CD4-positive, alpha-beta memory T cell (primary cell): ENCODE measurements around the gene PAX7. TPM values are rescaled to one million over a fixed set of nuclear protein-coding genes. Genes with fewer than 3 reads are reported as not detected.

Source experiments
- CTCF ChIA-PET: fragments of 350-600 bp; sonication (Branson Sonifier 250); formaldehyde crosslinking; loops from one replicate; lab custom pipeline; 2021; ENCODE audit warnings: inconsistent platforms; ENCODE audit not compliant: partially characterized antibody; lab: Charles Lee
- POLR2A ChIA-PET: fragments of 350-600 bp; sonication (Branson Sonifier 250); formaldehyde crosslinking; loops from one replicate; lab custom pipeline; 2021; ENCODE audit not compliant: partially characterized antibody; lab: Charles Lee
- DNase-seq, 5 donors: peaks; one replicate each; pipeline versions ENCODE4 v3.0.0 to v3.0.0-alpha.2; 2020 to 2022; ENCODE audit warnings: mixed read lengths in 1 of 5
- H3K27ac ChIP-seq: one replicate; pipeline ENCODE4 v1.7.0; 2013; ENCODE audit warnings: low read depth, low read length
- H3K27me3 ChIP-seq: 2 replicates; pipeline ENCODE4 v1.7.0; 2013; ENCODE audit warnings: mild to moderate bottlenecking, low read length, moderate library complexity; ENCODE audit not compliant: insufficient read depth
- H3K36me3 ChIP-seq: 2 replicates; pipeline ENCODE4 v1.7.0; 2013; ENCODE audit warnings: mild to moderate bottlenecking, low read length, moderate library complexity; ENCODE audit not compliant: insufficient read depth
- H3K4me1 ChIP-seq: 2 replicates; pipeline ENCODE4 v1.7.0; 2013; ENCODE audit warnings: mild to moderate bottlenecking, low read length, moderate library complexity; ENCODE audit not compliant: insufficient read depth
- H3K4me3 ChIP-seq, 2 donors: one replicate each; pipeline ENCODE4 v1.7.0; 2013; ENCODE audit warnings: low read length in 2 of 2, mild to moderate bottlenecking in 1 of 2
- H3K9me3 ChIP-seq, 2 donors: one replicate each; pipeline ENCODE4 v1.7.0; 2013; ENCODE audit warnings: low read length in 2 of 2, control low read depth in 1 of 2; ENCODE audit not compliant: control insufficient read depth in 1 of 2
- H3K27ac Mint-ChIP-seq, 7 donors: one replicate each; pipeline ENCODE4 v1.8.0; 2020 to 2021; ENCODE audit warnings: mixed read lengths in 7 of 7, mild to moderate bottlenecking in 6 of 7, inconsistent platforms in 3 of 7, moderate library complexity in 3 of 7
- H3K27me3 Mint-ChIP-seq, 2 donors: one replicate each; pipeline ENCODE4 v1.8.0; 2020 to 2021; ENCODE audit warnings: mixed read lengths in 2 of 2
- H3K36me3 Mint-ChIP-seq, 2 donors: one replicate each; pipeline ENCODE4 v1.8.0; 2020 to 2021; ENCODE audit warnings: mixed read lengths in 2 of 2, inconsistent platforms in 1 of 2, mild to moderate bottlenecking in 1 of 2
- H3K4me1 Mint-ChIP-seq, 4 donors: one replicate each; pipeline ENCODE4 v1.8.0; 2020 to 2021; ENCODE audit warnings: mixed read lengths in 4 of 4, mild to moderate bottlenecking in 1 of 4
- H3K4me3 Mint-ChIP-seq, 8 donors: one replicate each; pipeline ENCODE4 v1.8.0; 2020 to 2021; ENCODE audit warnings: mixed read lengths in 8 of 8, mild to moderate bottlenecking in 7 of 8, moderate library complexity in 6 of 8, inconsistent platforms in 3 of 8
- H3K9me3 Mint-ChIP-seq, 8 donors: one replicate each; pipeline ENCODE4 v1.8.0; 2020 to 2021; ENCODE audit warnings: mixed read lengths in 8 of 8, mild to moderate bottlenecking in 5 of 8, inconsistent platforms in 3 of 8, moderate library complexity in 1 of 8
- intact Hi-C: fragments of 100-400 bp; cut with micrococcal nuclease; formaldehyde crosslinking; loops from one replicate; pipeline ENCODE4 v1.15.1; 2023
- polyA plus RNA-seq, 2 donors: library from polyadenylated mRNA; unstranded; fragments of 300-500 nt; fragmentation: Illumina TruSeq; gene quantifications; one replicate each; pipeline ENCODE4 v1.2.3, GENCODE V29; 2021
- total RNA-seq, 2 experiments: library from RNA; stranded (reverse); gene quantifications; one replicate each; pipeline ENCODE4 v1.2.3, GENCODE V29; 2021

PAX7 gene
- total and polyA plus RNA-seq, 4 experiments from 2014 or later, result not detected

DNA sequence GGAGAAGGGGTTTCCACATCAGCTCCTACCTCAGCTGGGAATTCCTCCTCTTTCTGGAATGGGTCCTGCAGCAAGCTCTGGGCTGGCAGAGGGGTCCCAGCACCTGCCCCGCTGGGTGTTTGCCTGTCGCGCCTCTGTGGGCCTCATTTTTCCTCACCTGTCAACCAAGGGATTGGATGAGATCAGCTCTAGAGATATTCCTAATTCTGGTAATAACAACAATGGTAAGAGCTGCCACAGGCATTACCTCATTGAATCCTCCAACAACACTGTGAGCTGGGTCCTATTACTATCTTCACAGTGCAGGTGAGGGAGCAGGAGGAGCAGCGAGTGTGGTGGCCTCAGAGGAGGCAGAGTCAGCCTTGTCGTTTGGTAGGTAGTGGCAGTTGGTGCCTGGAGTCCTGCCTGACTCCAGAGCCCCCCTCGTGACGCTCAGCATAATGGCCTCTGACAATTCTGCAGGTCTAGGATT, 23.3 kb upstream of the PAX7 start:
- ChIA-PET POLR2A (no interaction called here), CTCF (no interaction called here)
- H3K27ac Mint-ChIP-seq, result no peak overlapping the region
- intact Hi-C loops, result no loop called here
- no peak overlapping the region for H3K4me3 Mint-ChIP-seq
- peaks cover 0 to 4% (median 0%) of the 10 kb centered on the region in 8 donors for H3K9me3 Mint-ChIP-seq
- Histone ChIP-seq H3K27me3 (no peaks in the 10 kb centered on the region), H3K27ac (no peak overlapping the region), H3K4me3 (no peak overlapping the region), H3K36me3 (no peaks in the 10 kb centered on the region), H3K4me1 (no peaks in the 10 kb centered on the region), H3K9me3 (no peaks in the 10 kb centered on the region)
- no peaks in the 10 kb centered on the region for H3K4me1 Mint-ChIP-seq
- no peak for DNase-seq
- H3K36me3 Mint-ChIP-seq, result no peaks in the 10 kb centered on the region
- H3K27me3 Mint-ChIP-seq, result peaks cover 7 to 13% of the 10 kb centered on the region in 2 donors

DNA sequence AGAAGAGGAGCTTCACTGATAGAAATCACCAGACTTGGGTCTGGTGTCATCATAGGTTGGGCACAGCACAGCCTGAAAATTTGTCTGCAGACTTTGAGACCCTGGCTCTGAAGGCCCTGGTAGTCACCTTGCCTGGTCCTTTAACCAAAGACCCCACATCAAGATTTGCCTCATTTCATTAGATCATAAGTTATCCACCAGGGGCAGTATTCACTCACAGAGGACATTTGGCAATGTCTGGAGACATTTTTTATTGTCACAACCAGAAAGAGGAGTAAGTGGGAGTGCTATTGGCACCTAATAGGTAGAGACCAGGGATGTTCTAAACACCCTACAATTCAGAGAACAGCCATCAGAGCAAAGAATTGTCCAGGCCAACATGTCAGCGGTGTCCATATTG, 22.1 kb upstream of the PAX7 start:
- Mint-ChIP-seq H3K4me1 (no peaks in the 10 kb centered on the region), H3K9me3 (peaks cover 0 to 4% (median 0%) of the 10 kb centered on the region in 8 donors), H3K27ac (no peak overlapping the region), H3K36me3 (no peaks in the 10 kb centered on the region), H3K27me3 (peaks cover 7 to 13% of the 10 kb centered on the region in 2 donors), H3K4me3 (no peak overlapping the region)
- Histone ChIP-seq H3K9me3 (no peaks in the 10 kb centered on the region), H3K4me3 (no peak overlapping the region), H3K27me3 (no peaks in the 10 kb centered on the region), H3K36me3 (no peaks in the 10 kb centered on the region), H3K4me1 (no peaks in the 10 kb centered on the region), H3K27ac (no peak overlapping the region)
- ChIA-PET POLR2A (no interaction called here), CTCF (interaction anchor here (1.0 to 1.3 kb wide), 2 partner anchors 72 to 74 kb away, joined by 3 read pairs; no protein-coding TSS in a partner anchor)
- no peak for DNase-seq
- intact Hi-C loops, result no loop called here

DNA sequence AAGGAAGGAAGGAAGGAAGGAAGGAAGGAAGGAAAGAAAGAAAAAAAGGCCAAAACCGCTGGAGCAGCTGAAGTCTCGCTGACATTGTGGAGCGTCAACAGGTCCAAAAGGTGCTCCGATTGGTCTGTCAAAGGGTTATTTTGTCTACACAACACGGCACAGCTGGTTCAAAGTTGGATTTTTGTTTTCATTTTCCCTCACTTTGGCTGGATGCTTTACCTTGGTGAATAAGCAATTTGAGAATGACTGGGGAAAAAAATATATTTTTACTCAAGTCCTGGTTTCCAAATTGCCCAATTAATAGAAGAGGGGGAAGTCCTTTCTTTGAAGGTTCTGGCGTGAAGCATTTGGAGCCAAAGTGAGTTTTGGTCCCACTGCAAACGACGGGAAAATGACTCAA, 19.3 kb upstream of the PAX7 start:
- POLR2A ChIA-PET, result no interaction called here
- no peak overlapping the region for H3K27ac ChIP-seq

DNA sequence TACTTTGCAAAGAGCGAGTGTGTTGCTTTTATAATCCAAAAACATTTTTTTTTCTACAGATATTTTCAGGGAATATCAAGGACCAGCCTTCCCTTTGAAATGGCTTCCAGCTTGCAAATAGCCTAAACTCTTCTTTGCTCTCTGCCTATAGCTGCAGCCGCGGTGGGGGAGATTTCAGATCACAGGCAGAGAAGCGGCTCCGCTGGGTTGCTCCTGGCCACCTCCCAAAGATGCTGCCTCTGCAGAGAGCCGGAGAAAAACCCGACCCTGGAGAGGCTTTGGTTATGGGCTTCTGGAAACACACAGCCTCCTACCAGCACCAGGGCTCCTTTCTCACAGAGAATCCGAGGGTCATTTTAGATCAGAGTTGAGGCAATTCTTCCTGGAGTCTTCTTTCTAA, 18.6 kb upstream of the PAX7 start:
- Mint-ChIP-seq H3K4me1 (no peaks in the 10 kb centered on the region), H3K27me3 (peaks cover 14 to 15% of the 10 kb centered on the region in 2 donors), H3K4me3 (no peak overlapping the region), H3K27ac (no peak overlapping the region), H3K36me3 (no peaks in the 10 kb centered on the region), H3K9me3 (peaks cover 0 to 3% (median 0%) of the 10 kb centered on the region in 8 donors)
- Histone ChIP-seq H3K27me3 (no peaks in the 10 kb centered on the region), H3K9me3 (no peaks in the 10 kb centered on the region), H3K36me3 (no peaks in the 10 kb centered on the region), H3K4me1 (no peaks in the 10 kb centered on the region), H3K27ac (no peak overlapping the region), H3K4me3 (no peak overlapping the region)
- intact Hi-C loops, result no loop called here
- ChIA-PET CTCF (no interaction called here), POLR2A (no interaction called here)
- DNase-seq, result no peak

More for the DNA sequence above, 19.3 kb upstream of the PAX7 start:
- peaks cover 0 to 3% (median 0%) of the 10 kb centered on the region in 8 donors for H3K9me3 Mint-ChIP-seq
- intact Hi-C loops, result no loop called here
- H3K36me3 Mint-ChIP-seq, result no peaks in the 10 kb centered on the region
- Histone ChIP-seq H3K4me3 (no peak overlapping the region), H3K36me3 (no peaks in the 10 kb centered on the region), H3K4me1 (no peaks in the 10 kb centered on the region), H3K9me3 (no peaks in the 10 kb centered on the region), H3K27me3 (no peaks in the 10 kb centered on the region)
- peaks cover 13 to 14% of the 10 kb centered on the region in 2 donors for H3K27me3 Mint-ChIP-seq
- H3K4me3 Mint-ChIP-seq, result no peak overlapping the region
- CTCF ChIA-PET, result no interaction called here
- no peak overlapping the region for H3K27ac Mint-ChIP-seq
- DNase-seq, result no peak
- H3K4me1 Mint-ChIP-seq, result no peaks in the 10 kb centered on the region

DNA sequence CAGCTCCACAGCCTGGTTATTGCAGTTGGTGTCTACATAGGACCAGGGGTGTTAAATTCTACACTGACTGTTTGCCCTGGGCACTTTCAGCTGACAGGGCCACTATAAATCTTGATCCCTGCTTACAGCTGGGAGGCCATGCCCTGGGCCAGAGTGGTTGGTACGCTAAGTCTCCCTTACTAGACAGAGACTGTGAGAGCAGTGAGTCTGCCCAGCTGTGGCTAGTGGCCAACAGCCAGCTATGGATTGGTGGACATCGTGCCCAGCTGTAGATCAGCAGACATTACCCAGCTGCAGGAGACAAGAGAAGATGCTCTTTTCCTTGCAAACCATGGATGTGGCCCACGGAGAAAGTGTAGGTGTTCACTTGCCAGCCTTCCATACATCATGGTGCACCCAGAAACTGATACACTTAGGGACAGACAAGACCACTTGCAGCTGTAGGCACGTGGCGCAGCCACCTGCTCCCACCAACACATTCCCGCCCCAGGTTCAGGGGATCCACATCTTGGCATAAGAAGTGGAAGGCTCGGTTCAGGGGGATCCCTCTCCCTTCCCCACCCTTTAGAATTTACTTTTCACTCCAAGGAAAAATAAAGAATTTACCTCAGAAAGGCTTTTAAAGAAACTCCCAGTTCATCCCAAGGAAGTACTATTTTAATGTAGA, 16.4 kb upstream of the PAX7 start:
- H3K4me1 Mint-ChIP-seq, result no peaks in the 10 kb centered on the region
- H3K27ac Mint-ChIP-seq, result no peak overlapping the region
- Histone ChIP-seq H3K27me3 (no peaks in the 10 kb centered on the region), H3K9me3 (no peaks in the 10 kb centered on the region), H3K36me3 (no peaks in the 10 kb centered on the region), H3K4me3 (no peak overlapping the region), H3K4me1 (no peaks in the 10 kb centered on the region), H3K27ac (no peak overlapping the region)
- H3K27me3 Mint-ChIP-seq, result peaks cover 16 to 18% of the 10 kb centered on the region in 2 donors
- intact Hi-C loops, result no loop called here
- H3K36me3 Mint-ChIP-seq, result no peaks in the 10 kb centered on the region
- no peak overlapping the region for H3K4me3 Mint-ChIP-seq
- peaks cover 0 to 1% (median 0%) of the 10 kb centered on the region in 8 donors for H3K9me3 Mint-ChIP-seq
- no peak for DNase-seq
- ChIA-PET CTCF (interaction anchor here (1.1 kb wide), 1 partner anchor 39 kb away, joined by 3 read pairs; no protein-coding TSS in a partner anchor), POLR2A (no interaction called here)

DNA sequence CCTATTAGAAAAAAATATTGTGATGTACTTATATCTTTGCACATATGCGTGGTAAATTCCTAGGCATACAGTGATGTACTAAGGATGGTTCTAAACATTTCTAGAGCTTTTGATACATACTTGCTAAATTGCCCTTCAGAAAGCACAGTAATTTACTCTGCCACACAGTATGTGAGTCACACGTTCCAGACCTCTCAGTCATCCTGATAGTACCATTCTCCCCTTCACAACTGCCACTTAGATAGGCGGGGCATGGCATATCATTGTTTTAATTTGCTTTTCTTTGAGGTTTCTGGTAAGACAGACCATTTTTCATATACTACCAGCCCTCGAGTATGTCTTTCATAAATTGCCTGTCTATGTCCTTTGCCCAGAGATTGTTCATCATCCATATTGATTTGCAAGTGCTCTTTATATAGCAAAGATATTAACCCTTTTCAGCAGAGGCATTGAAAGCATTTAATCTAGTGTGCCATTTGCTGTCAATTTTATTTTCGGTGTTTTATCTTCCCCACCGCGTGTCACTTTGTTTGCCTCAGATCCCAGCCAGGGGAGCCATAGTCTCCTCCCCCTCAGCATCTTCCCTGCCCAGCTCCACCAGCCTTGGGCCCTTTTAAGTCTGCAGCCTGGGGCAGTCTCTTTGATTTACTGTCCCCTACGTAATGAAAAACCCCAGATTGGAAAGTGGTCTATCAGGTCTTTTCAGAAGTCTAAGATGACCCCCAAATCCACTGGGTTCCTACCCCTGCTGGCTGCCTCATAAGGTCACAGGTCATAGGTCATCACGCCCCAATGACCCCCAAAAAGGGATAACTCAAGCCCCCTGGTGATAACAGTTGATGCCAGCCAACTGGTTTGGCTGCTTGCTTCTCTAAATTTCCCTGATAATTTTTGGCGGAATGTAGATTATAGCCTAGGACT, 11.8 kb upstream of the PAX7 start:
- Histone ChIP-seq H3K36me3 (no peaks in the 10 kb centered on the region), H3K9me3 (no peaks in the 10 kb centered on the region), H3K27me3 (no peaks in the 10 kb centered on the region), H3K27ac (no peak overlapping the region), H3K4me1 (no peaks in the 10 kb centered on the region), H3K4me3 (no peak overlapping the region)
- Mint-ChIP-seq H3K27ac (no peak overlapping the region), H3K4me3 (no peak overlapping the region), H3K9me3 (peaks cover 0 to 1% (median 0%) of the 10 kb centered on the region in 8 donors), H3K27me3 (peaks cover 26 to 37% of the 10 kb centered on the region in 2 donors), H3K36me3 (no peaks in the 10 kb centered on the region), H3K4me1 (no peaks in the 10 kb centered on the region)
- intact Hi-C loops, result no loop called here
- no peak for DNase-seq
- POLR2A ChIA-PET, result no interaction called here
- CTCF ChIA-PET, result interaction anchor here (1.2 kb wide), 1 partner anchor 18 kb away, joined by 3 read pairs; no protein-coding TSS in a partner anchor

DNA sequence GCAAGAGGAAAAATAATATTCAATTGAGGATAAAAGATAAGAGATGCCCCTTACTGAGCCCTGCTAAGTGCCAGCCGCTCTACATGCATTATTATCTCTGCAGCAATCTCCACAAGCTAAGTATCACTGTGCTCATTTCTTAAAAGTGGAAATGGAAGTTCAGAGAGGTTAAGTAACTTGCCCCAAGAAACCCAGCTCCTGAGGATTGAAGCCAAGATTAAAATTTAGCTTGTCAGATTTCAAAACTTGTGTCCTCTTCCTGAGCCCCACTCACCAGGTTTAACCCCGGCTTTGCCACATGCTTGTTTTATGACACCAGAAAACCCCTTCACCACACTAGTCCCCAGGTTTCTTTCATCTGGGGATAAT, 11.2 kb upstream of the PAX7 start:
- no peak overlapping the region for H3K27ac ChIP-seq
- ChIA-PET POLR2A (no interaction called here), CTCF (no interaction called here)
- Mint-ChIP-seq H3K36me3 (no peaks in the 10 kb centered on the region), H3K4me3 (no peak overlapping the region), H3K9me3 (no peaks in the 10 kb centered on the region), H3K27me3 (peaks cover 26 to 38% of the 10 kb centered on the region in 2 donors), H3K27ac (no peak overlapping the region), H3K4me1 (no peaks in the 10 kb centered on the region)
- H3K27me3 ChIP-seq, result no peaks in the 10 kb centered on the region
- H3K4me1 ChIP-seq, result no peaks in the 10 kb centered on the region
- intact Hi-C loops, result no loop called here
- no peaks in the 10 kb centered on the region for H3K36me3 ChIP-seq
- DNase-seq, result no peak
- H3K4me3 ChIP-seq, result no peak overlapping the region
- no peaks in the 10 kb centered on the region for H3K9me3 ChIP-seq
